C1 segment of cervical spinal cord (tissue), 14 donors: Measurements from ENCODE around the gene RNF145.

Experiments
- DNase-seq, 14 donors: peaks; one replicate each; lab custom pipeline; 2025; lab: John Stamatoyannopoulos, UW

Gene RNF145

GRCh38 chr5:159218595-159219023 lies 9.3 kb upstream of the RNF145 start:
- no peak for DNase-seq

GRCh38 chr5:159217236-159217635 lies 7.9 kb upstream of the RNF145 start:
- no peak for DNase-seq

DNA sequence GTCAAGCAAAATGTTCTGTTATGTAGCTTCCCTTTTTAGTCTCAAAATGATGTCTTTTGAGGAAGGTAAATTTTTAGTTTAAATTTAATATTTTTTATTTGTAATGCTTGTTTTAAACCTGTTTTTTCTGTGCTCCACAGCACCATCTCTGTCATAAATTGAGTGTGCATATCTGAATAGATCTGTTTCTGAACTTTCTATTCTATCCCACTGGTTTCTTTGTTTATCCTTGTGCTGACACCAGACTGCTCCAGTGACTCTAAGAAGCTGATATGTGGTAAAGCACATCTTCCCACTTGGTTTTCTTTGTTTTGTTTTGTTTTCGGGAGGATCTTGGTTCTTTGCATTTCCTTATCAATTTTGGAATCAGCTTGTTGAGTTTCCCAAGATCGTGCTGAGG lies 7.1 kb upstream of the RNF145 start:
- no peak for DNase-seq

DNA sequence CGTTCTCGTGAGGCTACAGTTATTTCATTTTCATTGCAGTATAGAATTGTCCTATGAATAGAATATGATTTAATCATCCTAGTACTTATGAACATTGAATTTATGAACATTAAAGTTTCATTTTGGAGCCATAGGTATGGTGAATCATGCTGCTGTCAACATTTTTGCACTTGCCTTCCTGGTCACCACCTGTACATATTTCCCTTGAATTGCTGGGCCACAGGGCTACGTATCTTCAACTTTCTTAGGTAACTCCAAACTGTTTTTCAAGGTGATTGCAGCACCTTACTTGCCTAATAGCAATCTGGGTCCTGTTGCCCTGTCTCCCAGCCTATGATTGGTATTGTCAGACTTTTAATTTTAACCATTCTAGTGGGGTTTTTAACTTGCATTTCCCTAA lies 6.5 kb upstream of the RNF145 start:
- DNase-seq = no peak

DNA sequence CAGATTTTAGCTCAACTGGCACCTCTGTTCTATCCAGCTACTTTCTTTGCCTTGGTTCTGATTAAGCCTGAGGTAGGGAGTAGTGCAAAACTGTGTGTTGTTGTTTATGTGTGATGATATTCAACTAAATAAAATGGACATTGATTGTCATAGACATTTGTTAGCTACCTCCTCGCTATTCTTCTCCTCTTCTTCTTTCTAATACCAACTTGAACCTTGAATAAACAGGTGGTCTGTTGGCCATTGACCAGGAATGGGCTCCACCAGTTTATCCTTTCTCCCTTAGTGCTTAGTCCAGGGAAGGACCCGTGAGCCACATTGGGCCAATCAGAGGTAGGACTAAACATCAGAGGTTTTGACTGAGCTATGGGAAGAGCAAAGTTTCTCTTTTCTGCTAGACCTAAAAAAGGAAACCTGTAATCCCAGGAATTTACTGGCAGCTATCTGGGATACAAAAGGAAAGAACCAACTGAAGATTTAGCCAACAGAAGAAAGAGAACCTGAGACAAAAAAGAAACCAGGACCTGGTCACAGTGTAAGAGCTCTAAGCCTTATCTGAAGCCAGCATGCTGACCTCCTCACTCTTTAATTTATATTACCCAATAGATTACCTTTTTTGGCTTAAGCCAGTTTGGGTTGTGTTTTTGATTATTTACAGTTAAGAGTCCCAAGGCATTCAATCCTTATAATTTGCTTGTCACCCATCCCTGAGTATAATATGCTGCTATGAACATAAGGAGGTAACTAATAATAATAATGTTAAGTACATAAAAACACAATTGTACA lies 5.3 kb upstream of the RNF145 start:
- no peak for DNase-seq

DNA sequence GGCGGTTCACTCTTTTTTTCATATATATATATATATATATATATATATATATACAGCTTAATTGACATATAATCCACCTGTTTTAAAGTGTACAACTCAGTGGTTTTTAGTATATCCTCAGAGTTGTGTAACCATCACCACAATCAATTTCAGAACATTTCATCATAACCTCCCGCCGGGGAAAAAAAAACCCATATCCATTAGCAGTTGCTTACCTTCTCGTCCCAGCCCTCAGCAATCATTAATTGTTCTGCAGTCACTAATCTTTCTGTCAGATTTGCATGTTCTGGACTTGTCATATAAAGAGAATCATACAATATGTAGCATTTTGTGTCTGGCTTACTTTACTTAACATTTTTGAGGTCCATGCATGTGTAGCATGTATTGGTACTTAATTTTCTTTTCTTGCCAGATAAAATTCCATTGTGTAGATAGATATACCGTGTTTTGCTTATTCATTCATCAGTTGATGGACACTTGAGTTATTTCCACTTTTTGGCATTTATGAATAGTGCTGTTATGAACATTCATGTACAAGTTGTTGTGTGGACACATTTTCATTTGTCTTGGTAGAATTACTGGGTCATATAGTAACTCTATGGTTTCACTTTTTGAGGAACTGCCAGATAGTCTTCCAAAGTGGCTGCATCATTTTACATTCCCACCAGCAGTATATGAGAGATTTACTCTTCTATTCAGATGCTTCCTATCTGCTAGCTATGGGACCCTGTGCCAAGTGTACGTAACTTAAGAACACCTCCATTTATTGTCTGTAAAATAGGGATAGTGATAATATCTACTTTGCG lies 3.5 kb upstream of the RNF145 start:
- no peak for DNase-seq

- no peak for DNase-seq
Measured at GRCh38 chr5:159211729-159212174, 2.4 kb upstream of the RNF145 start.

DNA sequence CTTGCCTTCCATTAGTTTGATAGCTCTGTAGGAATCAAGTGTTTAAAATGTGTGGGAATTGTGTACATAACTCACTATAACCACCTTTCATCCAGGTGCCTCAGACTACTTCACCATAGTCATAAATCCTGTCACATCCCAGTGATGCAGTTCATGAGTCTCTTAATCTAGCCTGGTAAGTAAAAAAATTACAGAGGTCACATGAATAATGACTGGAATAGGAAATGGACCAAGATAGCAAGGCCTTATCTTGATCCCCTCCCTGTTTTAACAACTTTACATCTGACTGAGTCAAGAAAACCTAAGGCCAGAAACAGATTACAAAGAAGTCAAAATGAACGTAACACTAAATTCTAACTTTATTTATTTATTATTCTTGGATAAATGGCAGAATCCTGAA lies 1.5 kb upstream of the RNF145 start:
- DNase-seq = no peak

DNA sequence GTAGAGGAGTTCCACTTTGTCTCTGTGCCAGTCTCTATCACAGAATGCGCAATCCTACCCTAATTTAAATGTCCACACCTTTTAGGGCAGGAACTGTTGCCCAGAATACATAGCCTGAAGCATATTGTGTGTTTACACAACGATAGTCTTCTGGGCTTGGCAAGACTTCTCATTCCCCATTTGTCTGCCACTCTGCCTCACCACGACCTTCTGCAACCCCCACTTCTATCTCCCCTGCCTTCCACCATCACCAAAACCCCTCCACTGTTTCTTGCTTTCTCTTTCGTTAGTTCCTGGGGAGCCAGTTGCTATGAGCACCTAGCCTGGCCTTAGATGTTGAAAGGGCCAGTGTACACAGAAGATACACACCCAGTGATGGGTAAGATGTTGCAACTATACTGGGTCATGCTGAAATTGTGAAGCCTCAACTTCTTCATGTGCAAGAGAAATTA lies 883 bp upstream of the RNF145 start:
- DNase-seq = peak in 1 of 14 donors; percentile 12

GRCh38 chr5:159208514-159209437 lies 577 bp downstream of the RNF145 start:
- peak in 12 of 14 donors; percentile 39 to 79 (median 53) for DNase-seq

GRCh38 chr5:159207686-159208513 lies 1.5 kb downstream of the RNF145 start:
- DNase-seq = peak; percentile 9 to 83 (median 63)

- DNase-seq = no peak
Measured at GRCh38 chr5:159207222-159207685, 2.1 kb downstream of the RNF145 start.

- peak in 1 of 14 donors; percentile 9 for DNase-seq
Measured at GRCh38 chr5:159206818-159207217, 2.5 kb downstream of the RNF145 start.

DNA sequence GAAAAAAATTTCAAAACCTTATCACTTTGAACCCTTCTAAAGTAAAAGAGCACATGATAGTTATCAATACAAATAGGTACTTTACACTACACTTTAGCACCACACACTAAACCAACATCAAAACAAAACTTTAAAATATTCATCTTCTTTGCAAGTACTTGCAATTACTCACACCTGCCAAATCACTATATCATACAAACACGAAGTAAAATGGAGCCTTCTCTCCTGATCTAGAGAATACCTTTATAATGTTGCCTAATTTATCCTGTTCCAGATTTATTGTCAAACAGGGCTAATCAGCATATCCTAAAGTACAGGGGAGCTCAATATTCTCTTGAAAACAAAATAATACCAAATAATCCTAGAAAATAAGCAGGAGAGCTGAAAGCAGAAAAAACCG lies 3.0 kb downstream of the RNF145 start:
- no peak for DNase-seq

GRCh38 chr5:159203351-159203750 lies 6.0 kb downstream of the RNF145 start:
- peak in 1 of 14 donors; percentile 24 for DNase-seq

DNA sequence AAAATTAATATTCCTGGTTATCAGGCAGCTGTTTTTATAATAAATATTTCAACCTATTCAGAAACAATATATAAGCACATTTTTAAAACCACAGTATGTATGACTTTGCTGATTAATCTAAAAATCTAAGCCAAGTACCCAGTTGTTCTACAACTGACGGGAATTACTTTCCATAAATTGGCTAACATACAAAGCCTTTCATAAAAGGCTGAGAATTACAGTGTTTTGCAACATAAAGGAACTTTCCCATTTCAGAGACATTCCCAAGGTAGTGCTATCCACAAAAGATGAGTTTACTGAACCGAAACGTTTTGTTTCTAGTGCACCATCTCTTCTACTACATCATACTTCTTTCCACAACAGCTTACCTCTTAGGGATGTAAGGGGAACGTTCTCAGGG lies 7.2 kb downstream of the RNF145 start:
- DNase-seq = no peak

GRCh38 chr5:159199780-159200179 lies 9.6 kb downstream of the RNF145 start:
- no peak for DNase-seq

GRCh38 chr5:159199225-159199624 lies 10.1 kb downstream of the RNF145 start:
- DNase-seq = no peak

- DNase-seq = no peak
Measured at GRCh38 chr5:159198063-159199036, 11.0 kb downstream of the RNF145 start.
